Measurements from ENCODE around the gene RAB12. TPM values are rescaled to one million over a fixed set of nuclear protein-coding genes. Genes with fewer than 3 reads are reported as not detected.
"Not testable (repeated sequence)": the region's sequence is repeated elsewhere in the genome, so short reads cannot be mapped to it uniquely, and the experiment has no call there.

RAB12 gene
- total RNA-seq, 1 experiment from 2014 or later: 32.7 TPM

DNA sequence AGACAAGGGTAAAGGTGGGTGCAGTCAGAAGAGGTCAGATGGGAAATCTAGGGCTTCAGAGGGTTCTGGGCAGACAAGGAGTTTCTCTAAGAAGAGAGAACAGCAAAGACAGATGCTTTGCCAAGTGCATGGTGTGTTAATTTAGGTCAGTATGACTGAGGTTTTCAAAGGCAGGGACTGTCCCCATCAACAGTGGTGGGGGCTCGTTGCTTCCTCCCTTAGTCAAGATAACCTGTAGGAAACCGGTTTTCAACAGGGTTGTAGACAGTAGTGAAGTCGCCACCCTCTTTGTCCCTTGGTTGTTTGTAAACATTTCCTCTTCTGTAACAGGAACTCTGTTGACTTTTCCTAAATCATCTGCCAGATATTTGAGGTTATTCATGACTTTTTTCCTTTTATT lies 11.6 kb downstream of the RAB12 start:
- Histone ChIP-seq H3K79me2 (ENCODE audit: insufficient read depth, low read length) (peaks cover 92% of the 10 kb centered on the region), H3K9me3 (ENCODE audit: control insufficient read depth in 1 of 2, insufficient read depth in 1 of 2, low read depth in 1 of 2, low read length in 2 of 2) (peaks cover 4 to 5% of the 10 kb centered on the region in 2 experiments; a peak in 2 of 4 replicates), H3K4me2 (ENCODE audit: low read length) (no peak overlapping the region), H4K20me1 (ENCODE audit: insufficient read depth) (no peaks in the 10 kb centered on the region), H3K9me2 (ENCODE audit: insufficient read depth) (no peaks in the 10 kb centered on the region), H3K36me3 (ENCODE audit: control insufficient read depth in 1 of 2, insufficient read depth in 2 of 2, low read length in 2 of 2) (peaks cover 4 to 11% of the 10 kb centered on the region in 2 experiments; a peak in 3 of 4 replicates), H2AFZ (ENCODE audit: low read depth, low read length, poor library complexity, severe bottlenecking) (no peak overlapping the region), H3K9ac (ENCODE audit: low read length) (no peak overlapping the region), H3K27ac (ENCODE audit: low read depth, low read length) (no peak overlapping the region), H3K27me3 (ENCODE audit: insufficient read depth, low read length) (no peaks in the 10 kb centered on the region), H3K4me1 (ENCODE audit: control insufficient read depth in 1 of 2, insufficient read depth in 2 of 2, low read length in 2 of 2) (peaks cover 0 to 6% of the 10 kb centered on the region in 2 experiments; a peak in 1 of 4 replicates), H3K4me3 (replicated peaks in 1 of 2; ENCODE audit: low read depth in 1 of 2, low read length in 2 of 2) (no peak overlapping the region)
- intact Hi-C loops (cut with micrococcal nuclease): no loop called here
- RAD21 ChIA-PET (ENCODE audit: low non-redundant PET in 1 of 2, low total read pairs in 2 of 2, uncharacterized antibody in 2 of 2, unreplicated experiment in 2 of 2): no interaction called here
- BruUV-seq (replicated peaks): no TSS peak
- TF ChIP-seq ZNF274 (IDR thresholded peaks at IDR 0.05; ENCODE audit: low read depth, low read length) (no peak), FOSL1 (IDR thresholded peaks at IDR 0.05; ENCODE audit: low read depth) (no peak)
- POLR2A ChIA-PET: no interaction called here
- DNase-seq (ENCODE audit: low read depth, low spot score) (no peak), ATAC-seq (no peak)
- CTCF ChIA-PET: no interaction called here

DNA sequence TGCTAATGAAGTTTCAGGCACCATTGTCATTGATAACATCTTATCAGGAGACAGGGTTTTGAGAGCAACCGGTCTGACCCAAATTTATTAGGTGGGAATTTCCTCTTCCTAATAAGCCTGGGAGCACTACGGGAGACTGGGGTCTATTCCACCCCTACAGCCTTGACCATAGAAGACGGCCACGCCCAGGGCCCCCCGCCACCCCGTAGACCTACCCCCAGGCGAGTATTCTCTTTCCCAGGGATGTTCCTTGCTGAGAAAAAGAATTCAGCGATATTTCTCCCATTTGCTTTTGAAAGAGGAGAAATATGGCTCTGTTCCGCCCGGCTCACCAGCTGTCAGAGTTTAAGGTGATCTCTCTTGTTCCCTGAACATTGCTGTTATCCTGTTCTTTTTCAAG lies 13.4 kb downstream of the RAB12 start:
- H3K27ac ChIP-seq (ENCODE audit: low read depth, low read length); H2AFZ ChIP-seq (ENCODE audit: low read depth, low read length, poor library complexity, severe bottlenecking); BruUV-seq (replicated peaks); H3K4me2 ChIP-seq (ENCODE audit: low read length); H3K9ac ChIP-seq (ENCODE audit: low read length); H3K9me2 ChIP-seq (ENCODE audit: insufficient read depth); intact Hi-C loops (cut with micrococcal nuclease); DNase-seq (ENCODE audit: low read depth, low spot score); H3K9me3 ChIP-seq (ENCODE audit: control insufficient read depth in 1 of 2, insufficient read depth in 1 of 2, low read depth in 1 of 2, low read length in 2 of 2); H3K4me1 ChIP-seq (ENCODE audit: control insufficient read depth in 1 of 2, insufficient read depth in 2 of 2, low read length in 2 of 2); CTCF ChIA-PET; POLR2A ChIA-PET; H3K4me3 ChIP-seq (replicated peaks in 1 of 2; ENCODE audit: low read depth in 1 of 2, low read length in 2 of 2); H3K27me3 ChIP-seq (ENCODE audit: insufficient read depth, low read length); ATAC-seq; RAD21 ChIA-PET (ENCODE audit: low non-redundant PET in 1 of 2, low total read pairs in 2 of 2, uncharacterized antibody in 2 of 2, unreplicated experiment in 2 of 2); H4K20me1 ChIP-seq (ENCODE audit: insufficient read depth): not testable (repeated sequence)
- H3K36me3 ChIP-seq (ENCODE audit: control insufficient read depth in 1 of 2, insufficient read depth in 2 of 2, low read length in 2 of 2): peaks cover 13 to 26% of the 10 kb centered on the region in 2 experiments
- peaks cover 82% of the 10 kb centered on the region for H3K79me2 ChIP-seq (ENCODE audit: insufficient read depth, low read length)

DNA sequence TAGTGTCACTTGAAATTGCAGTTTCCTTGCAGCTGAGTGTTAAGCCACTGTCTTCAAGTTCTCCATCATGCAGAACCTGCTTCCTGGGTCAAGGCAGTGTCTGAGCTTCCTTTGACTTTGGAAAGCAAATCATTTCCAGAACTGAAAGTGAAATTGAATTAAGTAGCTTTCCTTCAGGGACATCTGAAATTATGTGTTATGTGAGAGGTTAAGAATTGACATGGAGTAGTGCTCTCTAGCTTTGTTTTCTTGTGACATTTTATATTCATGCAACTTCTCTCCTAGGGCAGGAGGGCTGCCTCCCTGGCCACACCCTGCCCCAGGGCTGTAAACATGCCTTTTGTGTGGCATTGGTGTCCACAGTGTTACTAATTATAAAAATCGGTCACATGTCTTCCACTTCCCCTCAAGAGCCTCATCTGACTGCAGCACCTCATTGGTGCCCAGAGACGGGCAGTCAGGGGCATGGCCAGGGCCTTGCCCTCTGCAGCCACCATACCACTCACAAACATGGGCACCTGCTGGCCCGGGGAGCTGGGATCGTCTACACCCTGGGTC lies 14.4 kb downstream of the RAB12 start:
- peaks cover 82% of the 10 kb centered on the region for H3K79me2 ChIP-seq (ENCODE audit: insufficient read depth, low read length)
- no peak for ATAC-seq
- no peaks in the 10 kb centered on the region for H3K9me2 ChIP-seq (ENCODE audit: insufficient read depth)
- POLR2A ChIA-PET: no interaction called here
- H2AFZ ChIP-seq (ENCODE audit: low read depth, low read length, poor library complexity, severe bottlenecking): no peak overlapping the region
- H3K4me3 ChIP-seq (replicated peaks in 1 of 2; ENCODE audit: low read depth in 1 of 2, low read length in 2 of 2): no peak overlapping the region
- no peak for DNase-seq (ENCODE audit: low read depth, low spot score)
- peaks cover 0 to 6% of the 10 kb centered on the region in 2 experiments; a peak in 1 of 4 replicates for H3K4me1 ChIP-seq (ENCODE audit: control insufficient read depth in 1 of 2, insufficient read depth in 2 of 2, low read length in 2 of 2)
- BruUV-seq (replicated peaks): no TSS peak
- CTCF ChIA-PET: no interaction called here
- H4K20me1 ChIP-seq (ENCODE audit: insufficient read depth): no peaks in the 10 kb centered on the region
- H3K4me2 ChIP-seq (ENCODE audit: low read length): no peak overlapping the region
- H3K36me3 ChIP-seq (ENCODE audit: control insufficient read depth in 1 of 2, insufficient read depth in 2 of 2, low read length in 2 of 2): peaks cover 13 to 26% of the 10 kb centered on the region in 2 experiments
- intact Hi-C loops (cut with micrococcal nuclease): no loop called here
- H3K9me3 ChIP-seq (ENCODE audit: control insufficient read depth in 1 of 2, insufficient read depth in 1 of 2, low read depth in 1 of 2, low read length in 2 of 2): peaks cover 4 to 5% of the 10 kb centered on the region in 2 experiments; a peak in 2 of 4 replicates
- no peaks in the 10 kb centered on the region for H3K27me3 ChIP-seq (ENCODE audit: insufficient read depth, low read length)
- no peak overlapping the region for H3K9ac ChIP-seq (ENCODE audit: low read length)
- H3K27ac ChIP-seq (ENCODE audit: low read depth, low read length): no peak overlapping the region
- RAD21 ChIA-PET (ENCODE audit: low non-redundant PET in 1 of 2, low total read pairs in 2 of 2, uncharacterized antibody in 2 of 2, unreplicated experiment in 2 of 2): no interaction called here
- TF ChIP-seq RAD21 (IDR thresholded peaks at IDR 0.05; ENCODE audit: low read depth) (no peak), JUND (IDR thresholded peaks at IDR 0.05) (no peak), TCF7L2 (IDR thresholded peaks at IDR 0.05; ENCODE audit: borderline replicate concordance, extremely low read depth, insufficient read depth, insufficient read length) (no peak), POLR2A (IDR thresholded peaks at IDR 0.05; ENCODE audit: borderline replicate concordance, extremely low read depth, insufficient read depth, insufficient read length) (no peak), SIN3A (IDR thresholded peaks at IDR 0.05; ENCODE audit: low read depth) (no peak), CEBPB (IDR thresholded peaks at IDR 0.05; ENCODE audit: low read depth) (no peak), EGR1 (IDR thresholded peaks at IDR 0.05; ENCODE audit: low read depth) (no peak), ZFX (IDR thresholded peaks at IDR 0.05) (no peak), SP1 (IDR thresholded peaks at IDR 0.05; ENCODE audit: low read depth) (no peak)
- TF ChIP-seq, protein P1, sequence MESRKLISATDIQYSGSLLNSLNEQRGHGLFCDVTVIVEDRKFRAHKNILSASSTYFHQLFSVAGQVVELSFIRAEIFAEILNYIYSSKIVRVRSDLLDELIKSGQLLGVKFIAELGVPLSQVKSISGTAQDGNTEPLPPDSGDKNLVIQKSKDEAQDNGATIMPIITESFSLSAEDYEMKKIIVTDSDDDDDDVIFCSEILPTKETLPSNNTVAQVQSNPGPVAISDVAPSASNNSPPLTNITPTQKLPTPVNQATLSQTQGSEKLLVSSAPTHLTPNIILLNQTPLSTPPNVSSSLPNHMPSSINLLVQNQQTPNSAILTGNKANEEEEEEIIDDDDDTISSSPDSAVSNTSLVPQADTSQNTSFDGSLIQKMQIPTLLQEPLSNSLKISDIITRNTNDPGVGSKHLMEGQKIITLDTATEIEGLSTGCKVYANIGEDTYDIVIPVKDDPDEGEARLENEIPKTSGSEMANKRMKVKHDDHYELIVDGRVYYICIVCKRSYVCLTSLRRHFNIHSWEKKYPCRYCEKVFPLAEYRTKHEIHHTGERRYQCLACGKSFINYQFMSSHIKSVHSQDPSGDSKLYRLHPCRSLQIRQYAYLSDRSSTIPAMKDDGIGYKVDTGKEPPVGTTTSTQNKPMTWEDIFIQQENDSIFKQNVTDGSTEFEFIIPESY (IDR thresholded peaks at IDR 0.05; ENCODE audit: extremely low read depth, insufficient replicate concordance, low read length): no peak
